RWPE2 (cell line): ENCODE data around the gene PXYLP1.
A peak's percentile ranks its signal among the peaks of the same experiment; 100 is the strongest.
"Not testable (repeated sequence)": the region's sequence is repeated elsewhere in the genome, so short reads cannot be mapped to it uniquely, and the experiment has no call there.

Experiments
- ATAC-seq: fragments of 200-7000 bp; cut with Tn5 transposase; 3 replicates; pipeline ENCODE4 v1.9.1; 2021; ENCODE audit warnings: low read depth
- DNase-seq: peaks from one replicate; pipeline ENCODE4 v3.0.0-alpha.2; 2020; ENCODE audit warnings: low spot score
- H3K27ac ChIP-seq: fragments of 450-650 bp; 2 replicates; pipeline ENCODE4 v1.5.1; 2017; ENCODE audit warnings: mild to moderate bottlenecking; ENCODE audit not compliant: poor library complexity, severe bottlenecking
- H3K27me3 ChIP-seq: fragments of 250-450 bp; sonication (Bioruptor Pico); 2 replicates; pipeline ENCODE4 v1.5.1; 2021; ENCODE audit warnings: mild to moderate bottlenecking, moderate library complexity; ENCODE audit not compliant: insufficient read depth, poor library complexity, severe bottlenecking
- H3K36me3 ChIP-seq: fragments of 250-450 bp; sonication (Bioruptor Pico); 2 replicates; pipeline ENCODE4 v1.5.1; 2020; ENCODE audit warnings: low read depth, mild to moderate bottlenecking, moderate library complexity
- H3K4me1 ChIP-seq: fragments of 250-450 bp; sonication (Bioruptor Pico); 2 replicates; pipeline ENCODE4 v1.5.1; 2021; ENCODE audit warnings: mild to moderate bottlenecking, moderate library complexity; ENCODE audit not compliant: insufficient read depth, poor library complexity, severe bottlenecking
- H3K4me3 ChIP-seq: fragments of 250-450 bp; sonication (Bioruptor Pico); 2 replicates; pipeline ENCODE4 v1.5.1; 2021; ENCODE audit warnings: mild to moderate bottlenecking, moderate library complexity; ENCODE audit not compliant: severe bottlenecking
- H3K9me3 ChIP-seq: fragments of 250-450 bp; sonication (Bioruptor Pico); 2 replicates; pipeline ENCODE4 v1.5.1; 2021; ENCODE audit warnings: mild to moderate bottlenecking, moderate library complexity; ENCODE audit not compliant: severe bottlenecking
- CTCF ChIP-seq: fragments of 450-650 bp; IDR thresholded peaks from one replicate; pipeline ENCODE4 v1.5.1; 2017; ENCODE audit warnings: mild to moderate bottlenecking, moderate library complexity; ENCODE audit not compliant: poor library complexity, severe bottlenecking

PXYLP1 gene

DNA sequence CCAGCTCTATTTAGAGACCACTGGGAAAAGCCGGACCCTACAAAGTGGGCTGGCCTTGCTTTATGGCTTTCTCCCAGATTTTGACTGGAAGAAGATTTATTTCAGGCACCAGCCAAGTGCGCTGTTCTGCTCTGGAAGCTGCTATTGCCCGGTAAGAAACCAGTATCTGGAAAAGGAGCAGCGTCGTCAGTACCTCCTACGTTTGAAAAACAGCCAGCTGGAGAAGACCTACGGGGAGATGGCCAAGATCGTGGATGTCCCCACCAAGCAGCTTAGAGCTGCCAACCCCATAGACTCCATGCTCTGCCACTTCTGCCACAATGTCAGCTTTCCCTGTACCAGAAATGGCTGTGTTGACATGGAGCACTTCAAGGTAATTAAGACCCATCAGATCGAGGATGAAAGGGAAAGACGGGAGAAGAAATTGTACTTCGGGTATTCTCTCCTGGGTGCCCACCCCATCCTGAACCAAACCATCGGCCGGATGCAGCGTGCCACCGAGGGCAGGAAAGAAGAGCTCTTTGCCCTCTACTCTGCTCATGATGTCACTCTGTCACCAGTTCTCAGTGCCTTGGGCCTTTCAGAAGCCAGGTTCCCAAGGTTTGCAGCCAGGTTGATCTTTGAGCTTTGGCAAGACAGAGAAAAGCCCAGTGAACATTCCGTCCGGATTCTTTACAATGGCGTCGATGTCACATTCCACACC, 60.9 kb downstream of the PXYLP1 start:
- Histone ChIP-seq H3K9me3 (no peaks in the 10 kb centered on the region), H3K4me3 (no peak overlapping the region), H3K36me3 (no peaks in the 10 kb centered on the region), H3K27me3 (no peaks in the 10 kb centered on the region), H3K27ac (no peak overlapping the region), H3K4me1 (peaks cover 13% of the 10 kb centered on the region)
- DNase-seq, result no peak
- TF ChIP-seq CTCF, result no peak
- ATAC-seq, result no peak

DNA sequence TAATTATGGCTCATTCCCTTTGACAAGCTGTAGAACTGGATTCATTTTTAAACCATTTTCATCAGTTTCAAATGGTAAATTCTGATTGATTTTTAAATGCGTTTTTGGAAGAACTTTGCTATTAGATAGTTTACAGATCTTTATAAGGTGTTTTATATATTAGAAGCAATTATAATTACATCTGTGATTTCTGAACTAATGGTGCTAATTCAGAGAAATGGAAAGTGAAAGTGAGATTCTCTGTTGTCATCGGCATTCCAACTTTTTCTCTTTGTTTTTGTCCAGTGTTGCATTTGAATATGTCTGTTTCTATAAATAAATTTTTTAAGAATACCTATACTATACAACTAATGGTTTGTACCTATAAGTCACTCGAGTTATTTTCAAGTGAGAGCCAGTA, 62.7 kb downstream of the PXYLP1 start:
- Histone ChIP-seq H3K4me1 (peaks cover 13% of the 10 kb centered on the region), H3K4me3 (peak overlapping the region; percentile 18), H3K27ac (no peak overlapping the region), H3K27me3 (no peaks in the 10 kb centered on the region), H3K9me3 (no peaks in the 10 kb centered on the region), H3K36me3 (no peaks in the 10 kb centered on the region)
- ATAC-seq (no peak), DNase-seq (no peak)
- no peak for TF ChIP-seq CTCF

- H3K36me3 ChIP-seq, result no peaks in the 10 kb centered on the region
- no peak for TF ChIP-seq CTCF
- DNase-seq (no peak), ATAC-seq (peak; percentile 95)
- H3K27ac ChIP-seq, result no peak overlapping the region
- no peaks in the 10 kb centered on the region for H3K27me3 ChIP-seq
- peaks cover 13% of the 10 kb centered on the region for H3K4me1 ChIP-seq
- H3K9me3 ChIP-seq, result no peaks in the 10 kb centered on the region
- peak overlapping the region; percentile 18 for H3K4me3 ChIP-seq
Measured at GRCh38 chr3:141294848-141295247, 63.2 kb downstream of the PXYLP1 start.

DNA sequence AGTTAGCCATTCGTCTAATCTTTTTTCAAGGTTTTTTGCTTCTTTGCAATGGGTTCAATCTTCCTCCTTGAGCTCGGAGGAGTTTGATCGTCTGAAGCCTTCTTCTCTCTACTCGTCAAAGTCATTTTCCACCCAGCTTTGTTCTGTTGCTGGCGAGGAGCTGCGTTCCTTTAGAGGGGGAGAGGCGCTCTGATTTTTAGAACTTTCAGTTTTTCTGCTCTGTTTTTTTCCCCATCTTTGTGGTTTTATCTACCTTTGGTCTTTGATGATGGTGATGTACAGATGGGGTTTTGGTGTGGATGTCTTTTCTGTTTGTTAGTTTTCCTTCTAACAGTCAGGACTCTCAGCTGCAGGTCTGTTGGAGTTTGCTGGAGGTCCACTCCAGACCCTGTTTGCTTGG, 68.8 kb downstream of the PXYLP1 start:
- not testable (repeated sequence) for DNase-seq, H3K9me3 ChIP-seq, H3K27ac ChIP-seq, H3K27me3 ChIP-seq, H3K4me3 ChIP-seq, ATAC-seq, H3K36me3 ChIP-seq, H3K4me1 ChIP-seq

DNA sequence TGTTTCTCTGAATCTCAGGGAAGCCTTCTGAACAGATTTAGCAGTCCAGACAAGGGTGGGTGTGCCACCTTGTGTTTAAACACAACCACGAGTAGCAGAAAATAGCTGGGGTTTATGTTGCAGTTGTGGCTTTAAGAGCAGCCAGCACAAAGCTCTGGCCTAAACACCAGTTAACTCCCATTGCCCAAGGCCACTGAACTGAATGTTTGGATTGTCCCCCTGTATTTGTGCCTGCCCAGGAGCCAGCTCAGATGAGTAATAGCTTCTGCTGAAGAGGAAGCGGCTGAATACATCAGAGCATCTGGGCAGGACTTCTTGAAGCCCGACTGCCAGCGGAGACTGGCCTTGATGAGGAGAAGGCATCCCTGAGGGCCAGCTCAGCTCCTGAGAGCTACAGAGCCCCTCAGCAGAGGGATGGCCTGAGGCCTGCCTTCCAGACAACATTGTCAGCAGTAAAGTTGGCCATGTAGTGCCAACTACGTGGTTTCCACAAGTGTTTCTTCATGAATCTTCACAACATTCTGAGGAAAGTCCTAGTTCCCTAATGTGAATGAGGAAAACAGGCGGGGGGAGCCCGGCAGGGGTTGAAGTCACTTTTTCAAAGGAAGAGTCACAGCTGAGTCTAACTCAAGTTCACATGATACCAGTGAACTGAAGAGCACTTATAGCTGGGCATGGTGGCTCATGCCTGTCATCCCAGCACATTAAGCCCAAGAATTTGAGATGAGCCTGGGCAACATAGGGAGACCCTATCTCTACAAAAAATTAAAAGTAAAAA, 70.9 kb downstream of the PXYLP1 start:
- no peak for TF ChIP-seq CTCF
- DNase-seq, result no peak

More for the DNA sequence above, 70.9 kb downstream of the PXYLP1 start:
- Histone ChIP-seq H3K4me3 (no peak overlapping the region), H3K27ac (no peak overlapping the region), H3K36me3 (no peaks in the 10 kb centered on the region), H3K4me1 (no peaks in the 10 kb centered on the region), H3K9me3 (no peaks in the 10 kb centered on the region), H3K27me3 (no peaks in the 10 kb centered on the region)
- ATAC-seq, result peak; percentile 28; the same call in 1 of the 3 replicates
